CD14-positive monocyte (primary cell): ENCODE results near the gene PDP2. TPM values are rescaled to one million over a fixed set of nuclear protein-coding genes. Genes with fewer than 3 reads are reported as not detected.
A peak's percentile ranks its signal among the peaks of the same experiment; 100 is the strongest.

Experiments used
- DNase-seq, 3 donors: peaks; one replicate each; pipeline ENCODE4 v3.0.0-alpha.2; 2011 to 2022
- H2AFZ ChIP-seq: 2 replicates; pipeline ENCODE4 v1.6.0; 2012; ENCODE audit warnings: mild to moderate bottlenecking, low read depth, low read length, inconsistent platforms; ENCODE audit not compliant: insufficient read depth, poor library complexity, severe bottlenecking
- H3K27ac ChIP-seq, 2 donors: 1 replicate in 1 of 2; 2 replicates in 1 of 2; pipeline ENCODE4 v1.5.1; 2012 to 2013; ENCODE audit warnings: low read length in 2 of 2, control low read depth in 1 of 2, inconsistent platforms in 1 of 2, low read depth in 1 of 2, mild to moderate bottlenecking in 1 of 2
- H3K27me3 ChIP-seq, 2 donors: one replicate each; pipeline versions ENCODE4 v1.6.0 to v1.6.1; 2011 to 2013; ENCODE audit warnings: low read length in 2 of 2; ENCODE audit not compliant: control insufficient read depth in 2 of 2, insufficient read depth in 2 of 2
- H3K36me3 ChIP-seq, 2 donors: replicated peaks in 1 of 2; 1 replicate in 1 of 2; 2 replicates in 1 of 2; pipeline versions ENCODE4 v1.5.1 to v1.6.1; 2012 to 2013; ENCODE audit warnings: low read length in 2 of 2, control low read depth in 1 of 2, inconsistent platforms in 1 of 2, mild to moderate bottlenecking in 1 of 2; ENCODE audit not compliant: insufficient read depth in 2 of 2, control insufficient read depth in 1 of 2
- H3K4me1 ChIP-seq, 2 donors: 1 replicate in 1 of 2; 2 replicates in 1 of 2; pipeline versions ENCODE4 v1.5.1 to v1.6.1; 2012 to 2013; ENCODE audit warnings: low read length in 2 of 2, control low read depth in 1 of 2, inconsistent platforms in 1 of 2, mild to moderate bottlenecking in 1 of 2, moderate library complexity in 1 of 2; ENCODE audit not compliant: insufficient read depth in 2 of 2, control insufficient read depth in 1 of 2
- H3K4me2 ChIP-seq: replicated peaks from 2 replicates; pipeline ENCODE3; 2012; ENCODE audit warnings: low read length, moderate library complexity, mild to moderate bottlenecking; ENCODE audit not compliant: poor library complexity, severe bottlenecking; ENCODE audit errors: extremely low read depth
- H3K4me3 ChIP-seq, 3 experiments: fragments of 200-600 bp in 1 of 3; sonication (generic) in 1 of 3; replicated peaks in 1 of 3; 1 replicate in 2 of 3; 2 replicates in 1 of 3; pipeline ENCODE4 v1.5.1; 2011 to 2013; ENCODE audit warnings: low read length in 3 of 3, mild to moderate bottlenecking in 3 of 3, control low read depth in 2 of 3, low read depth in 2 of 3, inconsistent platforms in 1 of 3, moderate library complexity in 1 of 3
- H3K79me2 ChIP-seq: 2 replicates; pipeline ENCODE4 v1.6.0; 2012; ENCODE audit warnings: mild to moderate bottlenecking, control low read depth, inconsistent platforms, low read length, moderate library complexity; ENCODE audit not compliant: insufficient read depth
- H3K9ac ChIP-seq: 2 replicates; pipeline ENCODE4 v1.6.0; 2017; ENCODE audit warnings: low read length, mild to moderate bottlenecking; ENCODE audit not compliant: insufficient read depth, poor library complexity, severe bottlenecking
- H3K9me3 ChIP-seq, 2 donors: replicated peaks in 1 of 2; 1 replicate in 1 of 2; 2 replicates in 1 of 2; pipeline versions ENCODE4 v1.5.1 to v1.6.1; 2012 to 2013; ENCODE audit warnings: low read length in 2 of 2, control low read depth in 1 of 2; ENCODE audit not compliant: control insufficient read depth in 1 of 2, insufficient read depth in 1 of 2
- H4K20me1 ChIP-seq: 2 replicates; pipeline ENCODE4 v1.6.0; 2012; ENCODE audit warnings: mild to moderate bottlenecking, low read length, control low read depth, moderate library complexity; ENCODE audit not compliant: insufficient read depth
- H3K27ac Mint-ChIP-seq, 7 donors: one replicate each; pipeline ENCODE4 v1.8.0; 2020; ENCODE audit warnings: mild to moderate bottlenecking in 7 of 7, mixed read lengths in 7 of 7, moderate library complexity in 6 of 7, inconsistent platforms in 2 of 7
- H3K27me3 Mint-ChIP-seq, 3 donors: one replicate each; pipeline ENCODE4 v1.8.0; 2021 to 2022; ENCODE audit warnings: low read depth in 3 of 3, mild to moderate bottlenecking in 3 of 3, mixed read lengths in 3 of 3, moderate library complexity in 3 of 3, inconsistent platforms in 1 of 3
- H3K36me3 Mint-ChIP-seq, 2 donors: one replicate each; pipeline ENCODE4 v1.8.0; 2020; ENCODE audit warnings: mixed read lengths in 2 of 2, inconsistent platforms in 1 of 2, mild to moderate bottlenecking in 1 of 2
- H3K4me1 Mint-ChIP-seq: one replicate; pipeline ENCODE4 v1.8.0; 2020; ENCODE audit warnings: mild to moderate bottlenecking, mixed read lengths
- H3K4me3 Mint-ChIP-seq, 2 donors: one replicate each; pipeline ENCODE4 v1.8.0; 2020; ENCODE audit warnings: mild to moderate bottlenecking in 2 of 2, mixed read lengths in 2 of 2, moderate library complexity in 1 of 2
- H3K9me3 Mint-ChIP-seq, 7 donors: one replicate each; pipeline ENCODE4 v1.8.0; 2020 to 2022; ENCODE audit warnings: mixed read lengths in 7 of 7, mild to moderate bottlenecking in 6 of 7, moderate library complexity in 6 of 7, inconsistent platforms in 2 of 7
- CTCF ChIP-seq: fragments of 200-600 bp; IDR thresholded peaks from one replicate; pipeline ENCODE4 v1.8.0; 2022; ENCODE audit warnings: antibody characterized with exemption, mild to moderate bottlenecking
- WGBS: methylation state at CpG from one replicate; pipeline ENCODE4 v1.1.5; 2013; ENCODE audit warnings: missing lambda C conversion rate; ENCODE audit not compliant: insufficient coverage; 5-methylcytosine and 5-hydroxymethylcytosine counted together
- intact Hi-C, 2 donors: fragments of 100-400 bp; cut with micrococcal nuclease; formaldehyde crosslinking; loops; one replicate each; pipeline versions ENCODE4 v1.15.0 to v1.15.1; 2023
- polyA plus RNA-seq, 3 donors: library from polyadenylated mRNA; depleted of rRNA in 1 of 3; unstranded in 2 of 3; stranded (reverse) in 1 of 3; fragments of 300-500 nt in 2 of 3; fragments of >200 nt in 1 of 3; fragmentation: Illumina TruSeq in 2 of 3; gene quantifications; 1 replicate in 2 of 3; 2 replicates in 1 of 3; pipeline ENCODE4 v1.2.3, GENCODE V29; 2012 to 2021

PDP2 gene
- polyA plus RNA-seq, 3 donors: 1.1 TPM; not detected in 2

- Histone ChIP-seq H3K27me3 (peaks cover 0 to 8% of the 10 kb centered on the region in 2 donors), H3K27ac (no peak overlapping the region), H3K9ac (no peak overlapping the region), H3K4me1 (peaks cover 32 to 42% of the 10 kb centered on the region in 2 donors), H3K4me3 (no peak overlapping the region), H3K4me2 (no peak overlapping the region), H4K20me1 (peaks cover 22% of the 10 kb centered on the region), H2AFZ (no peak overlapping the region), H3K36me3 (peaks cover 5 to 17% of the 10 kb centered on the region in 2 donors), H3K79me2 (peaks cover 41% of the 10 kb centered on the region), H3K9me3 (no peaks in the 10 kb centered on the region)
- no peak overlapping the region for H3K4me3 Mint-ChIP-seq
- H3K4me1 Mint-ChIP-seq: peaks cover 54% of the 10 kb centered on the region
- DNase-seq: no peak
- peaks cover 0 to 2% (median 0%) of the 10 kb centered on the region in 7 donors for H3K9me3 Mint-ChIP-seq
- no peak for TF ChIP-seq CTCF
- intact Hi-C loops: loop anchor here in 1 of 2 donors (5.0 kb wide), 1 partner anchor 34 kb away; no protein-coding TSS in a partner anchor
- H3K27me3 Mint-ChIP-seq: peaks cover 0 to 14% (median 8%) of the 10 kb centered on the region in 3 donors
- no peak overlapping the region for H3K27ac Mint-ChIP-seq
- no CpG with 5 or more reads among the region's 2 CpGs for WGBS
- peaks cover 25 to 39% of the 10 kb centered on the region in 2 donors for H3K36me3 Mint-ChIP-seq
These were observed 51.4 kb downstream of the PDP2 start for GRCh38 chr16:66931665-66932064.

GRCh38 chr16:66932076-66932475 lies 51.8 kb downstream of the PDP2 start:
- no peak for TF ChIP-seq CTCF
- H3K27ac ChIP-seq: no peak overlapping the region
- H3K27me3 ChIP-seq: peaks cover 0 to 3% of the 10 kb centered on the region in 2 donors
- peaks cover 5 to 18% of the 10 kb centered on the region in 2 donors for H3K36me3 ChIP-seq
- peaks cover 28 to 42% of the 10 kb centered on the region in 2 donors for H3K4me1 ChIP-seq
- H3K4me1 Mint-ChIP-seq: peaks cover 54% of the 10 kb centered on the region
- H3K27me3 Mint-ChIP-seq: peaks cover 0 to 10% (median 4%) of the 10 kb centered on the region in 3 donors
- H3K4me3 Mint-ChIP-seq: no peak overlapping the region
- 100% methylated on average over 4 of the region's 4 CpGs for WGBS
- intact Hi-C loops: loop anchor here in 1 of 2 donors (5.0 kb wide), 1 partner anchor 35 kb away; no protein-coding TSS in a partner anchor
- no peak overlapping the region for H3K9ac ChIP-seq
- peaks cover 0 to 2% (median 0%) of the 10 kb centered on the region in 7 donors for H3K9me3 Mint-ChIP-seq
- peaks cover 27% of the 10 kb centered on the region for H4K20me1 ChIP-seq
- H3K4me2 ChIP-seq: no peak overlapping the region
- peaks cover 27 to 41% of the 10 kb centered on the region in 2 donors for H3K36me3 Mint-ChIP-seq
- no peak for DNase-seq
- peaks cover 44% of the 10 kb centered on the region for H3K79me2 ChIP-seq
- H3K4me3 ChIP-seq: no peak overlapping the region
- no peaks in the 10 kb centered on the region for H3K9me3 ChIP-seq
- H2AFZ ChIP-seq: no peak overlapping the region
- peak overlapping the region in 2 of 7 donors; percentile 9 to 26 for H3K27ac Mint-ChIP-seq
